SK-N-MC (cell line): ENCODE results near the gene UNC93B1.

ENCODE experiments used
- DNase-seq: peaks from one replicate; pipeline ENCODE4 v3.0.0-alpha.2; 2011; ENCODE audit warnings: low read depth, low spot score
- H3K27ac ChIP-seq: fragments of 200-600 bp; sonication (generic); 2 replicates; pipeline ENCODE4 v1.5.1; 2016; ENCODE audit warnings: mixed run types
- H3K36me3 ChIP-seq: fragments of 200-600 bp; sonication (generic); 2 replicates; pipeline ENCODE4 v1.6.1; 2017; ENCODE audit warnings: antibody characterized with exemption, low read length, mixed read lengths; ENCODE audit not compliant: insufficient read depth
- H3K4me3 ChIP-seq: fragments of 200-600 bp; sonication (generic); 2 replicates; pipeline ENCODE4 v1.5.1; 2016
- H3K9ac ChIP-seq: fragments of 200-600 bp; sonication (generic); 2 replicates; pipeline ENCODE4 v1.8.0; 2017; ENCODE audit warnings: mixed run types, mixed read lengths; ENCODE audit not compliant: insufficient read length
- H3K9me3 ChIP-seq: fragments of 200-600 bp; sonication (generic); 2 replicates; pipeline ENCODE4 v1.6.1; 2017; ENCODE audit warnings: low read depth, mild to moderate bottlenecking, antibody characterized with exemption, low read length, moderate library complexity, mixed read lengths
- EZH2 ChIP-seq: fragments of 200-600 bp; sonication (generic); IDR thresholded peaks from one replicate; pipeline ENCODE4 v1.6.1; 2017; ENCODE audit warnings: antibody characterized with exemption
- FOXP2 ChIP-seq: optimal IDR thresholded peaks from 2 replicates; pipeline ENCODE3; 2011; ENCODE audit warnings: mild to moderate bottlenecking, moderate library complexity; ENCODE audit not compliant: insufficient read depth; ENCODE audit errors: extremely low read length, control extremely low read depth
- POLR2AphosphoS5 ChIP-seq: IDR thresholded peaks from 2 replicates; pipeline ENCODE4 v1.6.1; 2012; ENCODE audit warnings: mild to moderate bottlenecking, low read depth, low read length, borderline replicate concordance

UNC93B1 gene

GRCh38 chr11:68030318-68031143 lies 26.6 kb upstream of the UNC93B1 start, which contains the start of gene NDUFS8:
Gene NDUFS8 (plus strand): TSS chr11:68030681. CDS start chr11:68032152, 1,471 bp downstream.
- DNase-seq, result peak; percentile 99
- peak within 1 kb of the TSS; percentile 64; the same call in 1 of the 2 replicates for H3K27ac ChIP-seq
- peaks cover 21% of the 10 kb centered on the region; the same call in 1 of the 2 replicates for H3K36me3 ChIP-seq

DNA sequence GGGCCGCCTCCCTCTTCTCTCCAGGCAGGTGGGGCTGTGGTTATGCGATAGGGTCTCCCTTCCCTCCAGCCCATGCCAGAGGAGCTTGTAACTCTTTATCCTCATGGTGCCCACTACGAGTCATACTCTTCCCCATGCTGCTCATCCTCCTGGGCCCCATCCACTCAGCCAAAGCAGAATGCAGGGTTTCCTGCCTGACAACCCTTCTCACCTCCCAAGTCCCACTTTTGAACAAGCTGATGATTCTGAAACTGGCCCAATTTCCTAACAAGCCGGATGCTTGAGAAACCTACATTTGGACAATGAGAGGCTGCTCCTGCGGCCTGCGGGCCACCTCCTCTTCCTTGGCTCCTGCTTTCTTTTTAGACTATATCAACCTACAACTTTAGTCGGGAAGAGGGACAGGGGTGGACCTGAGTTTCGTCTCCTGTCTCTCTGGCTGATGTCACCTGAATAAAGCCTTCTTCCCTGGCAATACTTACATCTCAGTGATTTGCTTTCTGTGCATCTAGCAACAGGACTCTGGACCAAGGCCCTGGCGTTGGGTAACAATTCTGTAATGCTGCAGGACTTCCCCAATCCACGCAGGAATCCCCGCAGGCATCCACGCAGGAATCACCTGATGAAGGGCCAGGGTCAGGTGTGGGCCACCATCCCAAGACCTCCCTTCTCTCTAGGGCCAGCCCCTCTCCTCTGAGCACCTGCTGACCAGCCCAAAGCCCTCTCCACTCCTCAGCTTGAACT lies 25.1 kb upstream of the UNC93B1 start:
- Histone ChIP-seq H3K9ac (peak overlapping the region; percentile 80), H3K4me3 (peak overlapping the region; percentile 98), H3K9me3 (no peaks in the 10 kb centered on the region), H3K36me3 (peaks cover 16% of the 10 kb centered on the region; the same call in 1 of the 2 replicates), H3K27ac (no peak overlapping the region)
- DNase-seq, result no peak
- TF ChIP-seq POLR2AphosphoS5 (no peak), FOXP2 (no peak), EZH2 (no peak)

More at GRCh38 chr11:68030318-68031143, 26.6 kb upstream of the UNC93B1 start, which contains the start of gene NDUFS8:
- Histone ChIP-seq H3K4me3 (peak within 1 kb of the TSS; percentile 98), H3K9me3 (no peaks in the 10 kb centered on the region), H3K9ac (peak within 1 kb of the TSS; percentile 98)
- peak; percentile 84; the same call in 1 of the 2 replicates for TF ChIP-seq POLR2AphosphoS5
- TF ChIP-seq EZH2, result no peak
- peak; percentile 11 for TF ChIP-seq FOXP2

GRCh38 chr11:68027667-68028066 lies 23.8 kb upstream of the UNC93B1 start:
- Histone ChIP-seq H3K9me3 (no peaks in the 10 kb centered on the region), H3K9ac (no peak overlapping the region)
- no peak for DNase-seq

DNA sequence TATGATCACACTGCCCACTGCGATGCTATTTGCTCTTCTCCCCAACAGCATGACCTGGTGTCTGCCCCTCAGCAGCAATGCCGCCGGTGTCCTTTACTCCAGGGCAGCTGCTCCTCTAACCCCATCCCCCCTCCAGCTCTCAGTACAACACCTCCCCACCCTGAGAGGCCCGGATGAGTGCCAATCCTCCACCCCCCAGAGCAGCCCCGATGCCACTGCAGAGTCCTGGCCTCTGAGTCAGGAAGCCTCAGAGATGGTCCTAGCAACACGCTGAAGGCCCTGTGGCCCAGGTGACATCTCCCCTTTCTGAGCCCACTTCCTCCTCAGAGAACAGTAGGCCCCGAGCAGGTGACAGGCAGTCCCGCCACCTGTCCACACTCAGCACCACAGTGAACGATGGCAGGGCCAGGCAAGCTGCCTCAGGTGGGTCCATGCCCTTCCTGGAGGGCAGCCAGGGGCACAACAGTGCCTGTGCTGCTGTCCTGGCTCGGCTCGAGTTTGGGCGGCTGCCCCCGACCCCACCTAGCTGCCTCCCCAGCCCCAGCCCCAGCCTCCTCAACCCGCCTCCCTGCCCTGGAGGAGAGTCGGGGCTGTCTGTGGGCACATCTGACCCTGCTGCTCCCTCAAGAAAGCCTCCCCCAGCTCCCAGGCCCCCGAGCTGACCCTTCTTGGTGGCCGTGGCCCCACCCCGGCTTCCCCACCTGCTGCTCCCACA lies 22.7 kb upstream of the UNC93B1 start:
- no peak for TF ChIP-seq EZH2
- no peak for TF ChIP-seq FOXP2
- TF ChIP-seq POLR2AphosphoS5, result no peak

More at GRCh38 chr11:68027667-68028066, 23.8 kb upstream of the UNC93B1 start:
- H3K27ac ChIP-seq, result no peak overlapping the region
- TF ChIP-seq POLR2AphosphoS5 (no peak), EZH2 (no peak), FOXP2 (no peak)
- no peak overlapping the region for H3K4me3 ChIP-seq
- peaks cover 3% of the 10 kb centered on the region; the same call in 1 of the 2 replicates for H3K36me3 ChIP-seq

DNA sequence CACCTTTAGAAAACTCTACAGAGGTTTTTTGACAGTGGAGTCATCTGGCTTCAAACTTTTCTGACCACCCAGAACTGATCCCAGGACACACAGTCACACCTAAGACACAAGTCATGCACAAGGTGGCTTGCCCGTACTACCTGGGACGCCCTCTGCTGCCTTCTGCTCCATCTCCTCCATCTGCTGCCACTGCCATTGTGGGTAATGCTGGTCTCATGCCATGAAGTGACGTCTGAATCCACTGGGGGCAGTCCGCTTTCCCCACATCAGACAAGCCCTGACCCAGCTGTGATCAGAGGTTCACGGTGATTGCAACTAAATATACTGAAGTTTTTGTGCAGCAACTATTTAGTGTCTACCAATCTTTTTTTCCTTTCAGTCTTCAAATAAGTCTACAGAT lies 21.1 kb upstream of the UNC93B1 start:
- no peak for DNase-seq

More for the DNA sequence above, 22.7 kb upstream of the UNC93B1 start:
- no peak overlapping the region for H3K4me3 ChIP-seq
- H3K36me3 ChIP-seq, result no peaks in the 10 kb centered on the region
- no peak overlapping the region for H3K9ac ChIP-seq
- no peak for DNase-seq
- H3K9me3 ChIP-seq, result no peaks in the 10 kb centered on the region
- no peak overlapping the region for H3K27ac ChIP-seq

GRCh38 chr11:68024508-68024907 lies 20.6 kb upstream of the UNC93B1 start:
- no peak for DNase-seq
- H3K9ac ChIP-seq, result no peak overlapping the region
- no peak overlapping the region for H3K4me3 ChIP-seq
- H3K27ac ChIP-seq, result no peak overlapping the region
- no peaks in the 10 kb centered on the region for H3K9me3 ChIP-seq
- H3K36me3 ChIP-seq, result no peaks in the 10 kb centered on the region
- TF ChIP-seq FOXP2, result no peak
- TF ChIP-seq POLR2AphosphoS5, result no peak
- TF ChIP-seq EZH2, result no peak

More for the DNA sequence above, 21.1 kb upstream of the UNC93B1 start:
- TF ChIP-seq FOXP2 (no peak), EZH2 (no peak), POLR2AphosphoS5 (no peak)
- no peak overlapping the region for H3K4me3 ChIP-seq
- no peaks in the 10 kb centered on the region for H3K9me3 ChIP-seq
- H3K36me3 ChIP-seq, result no peaks in the 10 kb centered on the region
- no peak overlapping the region for H3K27ac ChIP-seq
- H3K9ac ChIP-seq, result no peak overlapping the region

DNA sequence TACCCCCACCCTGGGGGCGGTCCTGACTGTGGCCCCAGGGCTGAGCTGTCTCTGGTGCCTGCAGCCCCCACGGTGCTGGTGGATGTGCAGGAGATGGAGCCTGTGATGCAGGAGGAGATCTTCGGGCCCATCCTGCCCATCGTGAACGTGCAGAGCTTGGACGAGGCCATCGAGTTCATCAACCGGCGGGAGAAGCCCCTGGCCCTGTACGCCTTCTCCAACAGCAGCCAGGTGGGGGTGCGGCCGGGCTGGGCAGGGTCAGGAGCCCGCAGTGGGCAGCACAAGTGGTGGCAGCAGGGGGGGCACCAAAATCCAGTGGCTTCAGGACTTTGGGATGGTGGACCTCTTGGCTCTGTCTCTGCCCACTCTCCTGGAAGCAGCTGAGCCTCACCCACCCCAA lies 18.6 kb upstream of the UNC93B1 start:
- Histone ChIP-seq H3K27ac (no peak overlapping the region), H3K9ac (no peak overlapping the region), H3K9me3 (no peaks in the 10 kb centered on the region), H3K36me3 (no peaks in the 10 kb centered on the region), H3K4me3 (no peak overlapping the region)
- TF ChIP-seq EZH2 (no peak), POLR2AphosphoS5 (no peak), FOXP2 (no peak)
- DNase-seq, result no peak

- Histone ChIP-seq H3K9me3 (no peaks in the 10 kb centered on the region), H3K27ac (no peak overlapping the region), H3K9ac (no peak overlapping the region), H3K36me3 (no peaks in the 10 kb centered on the region), H3K4me3 (no peak overlapping the region)
- TF ChIP-seq FOXP2 (no peak), EZH2 (no peak), POLR2AphosphoS5 (no peak)
- no peak for DNase-seq
Measured at GRCh38 chr11:68021167-68021787, 17.4 kb upstream of the UNC93B1 start.
